Activated T-cell treated with anti-CD3 and anti-CD28 coated beads for 1 hour (primary cell): ENCODE data around the gene CAMTA1.
"Not testable (repeated sequence)": the region's sequence is repeated elsewhere in the genome, so short reads cannot be mapped to it uniquely, and the experiment has no call there.

Experiments used
- DNase-seq: peaks from one replicate; pipeline ENCODE4 v3.0.0-alpha.2; 2020; ENCODE audit warnings: low read depth

CAMTA1 gene, protein sequence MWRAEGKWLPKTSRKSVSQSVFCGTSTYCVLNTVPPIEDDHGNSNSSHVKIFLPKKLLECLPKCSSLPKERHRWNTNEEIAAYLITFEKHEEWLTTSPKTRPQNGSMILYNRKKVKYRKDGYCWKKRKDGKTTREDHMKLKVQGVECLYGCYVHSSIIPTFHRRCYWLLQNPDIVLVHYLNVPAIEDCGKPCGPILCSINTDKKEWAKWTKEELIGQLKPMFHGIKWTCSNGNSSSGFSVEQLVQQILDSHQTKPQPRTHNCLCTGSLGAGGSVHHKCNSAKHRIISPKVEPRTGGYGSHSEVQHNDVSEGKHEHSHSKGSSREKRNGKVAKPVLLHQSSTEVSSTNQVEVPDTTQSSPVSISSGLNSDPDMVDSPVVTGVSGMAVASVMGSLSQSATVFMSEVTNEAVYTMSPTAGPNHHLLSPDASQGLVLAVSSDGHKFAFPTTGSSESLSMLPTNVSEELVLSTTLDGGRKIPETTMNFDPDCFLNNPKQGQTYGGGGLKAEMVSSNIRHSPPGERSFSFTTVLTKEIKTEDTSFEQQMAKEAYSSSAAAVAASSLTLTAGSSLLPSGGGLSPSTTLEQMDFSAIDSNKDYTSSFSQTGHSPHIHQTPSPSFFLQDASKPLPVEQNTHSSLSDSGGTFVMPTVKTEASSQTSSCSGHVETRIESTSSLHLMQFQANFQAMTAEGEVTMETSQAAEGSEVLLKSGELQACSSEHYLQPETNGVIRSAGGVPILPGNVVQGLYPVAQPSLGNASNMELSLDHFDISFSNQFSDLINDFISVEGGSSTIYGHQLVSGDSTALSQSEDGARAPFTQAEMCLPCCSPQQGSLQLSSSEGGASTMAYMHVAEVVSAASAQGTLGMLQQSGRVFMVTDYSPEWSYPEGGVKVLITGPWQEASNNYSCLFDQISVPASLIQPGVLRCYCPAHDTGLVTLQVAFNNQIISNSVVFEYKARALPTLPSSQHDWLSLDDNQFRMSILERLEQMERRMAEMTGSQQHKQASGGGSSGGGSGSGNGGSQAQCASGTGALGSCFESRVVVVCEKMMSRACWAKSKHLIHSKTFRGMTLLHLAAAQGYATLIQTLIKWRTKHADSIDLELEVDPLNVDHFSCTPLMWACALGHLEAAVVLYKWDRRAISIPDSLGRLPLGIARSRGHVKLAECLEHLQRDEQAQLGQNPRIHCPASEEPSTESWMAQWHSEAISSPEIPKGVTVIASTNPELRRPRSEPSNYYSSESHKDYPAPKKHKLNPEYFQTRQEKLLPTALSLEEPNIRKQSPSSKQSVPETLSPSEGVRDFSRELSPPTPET (N-terminal part only)

DNA sequence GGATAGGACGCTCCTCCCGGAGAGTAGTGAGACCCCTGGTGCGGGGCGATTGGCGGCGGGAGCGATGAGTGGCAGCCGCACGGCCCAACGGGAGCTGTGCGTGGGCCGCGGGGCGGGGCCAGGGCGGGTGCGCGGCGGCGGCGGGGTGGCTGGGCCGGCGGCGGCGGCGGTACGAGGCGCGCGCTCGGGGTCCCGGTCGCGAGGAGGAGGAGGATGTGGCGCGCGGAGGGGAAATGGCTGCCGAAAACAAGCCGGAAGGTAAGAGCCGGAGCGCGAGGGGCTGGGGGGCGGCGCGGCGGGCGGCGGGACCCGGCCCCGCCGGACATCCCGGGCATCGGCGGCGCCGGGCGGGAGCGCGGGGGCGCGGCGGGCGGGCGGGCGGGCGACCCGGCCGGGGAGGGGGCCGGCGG, at the start of gene CAMTA1:
Gene CAMTA1, plus strand, starts transcription at position 137 of the 410 bp plus-strand sequence. Its CDS starts 77 bp downstream, at position 214.
- peak; percentile 97 for DNase-seq

DNA sequence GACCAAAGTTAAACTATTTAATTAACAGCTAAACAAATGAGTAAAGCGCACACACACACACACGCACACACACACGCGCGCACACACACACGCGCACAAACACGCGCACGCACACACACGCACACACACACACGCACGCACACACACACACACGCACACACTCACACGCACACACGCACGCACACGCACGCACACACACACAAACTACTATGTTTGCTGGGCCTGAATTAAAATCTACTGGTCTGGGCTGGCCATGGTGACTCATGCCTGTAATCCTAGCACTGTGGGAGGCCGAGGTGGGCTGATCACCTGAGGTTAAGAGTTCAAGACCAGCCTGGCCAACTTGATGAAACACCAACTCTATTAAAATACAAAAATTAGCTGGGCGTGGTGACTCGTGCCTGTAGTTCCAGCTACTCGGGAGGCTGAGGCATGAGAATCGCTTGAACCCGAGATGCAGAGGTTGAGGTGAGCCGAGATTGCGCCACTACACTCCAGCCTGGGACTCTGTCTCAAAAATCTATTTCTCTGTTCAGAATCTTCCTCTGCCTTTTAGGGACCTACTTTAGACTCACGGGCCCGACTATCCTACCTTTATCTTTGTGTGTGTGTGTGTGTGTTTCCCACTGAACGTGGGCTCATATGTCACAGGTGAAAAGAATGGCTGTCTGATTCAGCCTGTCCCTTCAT, 46.1 kb upstream of the CAMTA1 start:
- no peak for DNase-seq

DNA sequence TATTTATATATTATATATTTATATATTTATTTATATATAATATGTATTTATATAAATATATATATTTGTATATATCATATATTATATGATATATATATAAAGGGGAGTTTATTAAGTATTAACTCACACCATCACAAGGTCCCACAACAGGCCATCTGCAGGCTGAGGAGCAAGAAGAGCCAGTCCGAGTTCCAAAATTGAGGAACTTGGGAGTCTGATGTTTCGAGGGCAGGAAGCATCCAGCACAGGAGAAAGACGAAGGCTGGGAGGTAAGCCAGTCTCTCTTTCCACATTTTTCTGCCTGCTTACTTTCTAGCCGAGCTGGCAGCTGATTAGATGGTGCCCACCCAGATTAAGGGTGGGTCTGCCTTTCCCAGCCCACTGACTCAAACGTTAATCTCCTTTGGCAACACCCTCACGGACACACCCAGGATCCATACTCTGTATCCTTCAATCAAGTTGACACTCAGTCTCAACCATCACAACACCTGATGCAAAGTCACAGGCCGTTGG, 42.5 kb upstream of the CAMTA1 start:
- not testable (repeated sequence) for DNase-seq

DNA sequence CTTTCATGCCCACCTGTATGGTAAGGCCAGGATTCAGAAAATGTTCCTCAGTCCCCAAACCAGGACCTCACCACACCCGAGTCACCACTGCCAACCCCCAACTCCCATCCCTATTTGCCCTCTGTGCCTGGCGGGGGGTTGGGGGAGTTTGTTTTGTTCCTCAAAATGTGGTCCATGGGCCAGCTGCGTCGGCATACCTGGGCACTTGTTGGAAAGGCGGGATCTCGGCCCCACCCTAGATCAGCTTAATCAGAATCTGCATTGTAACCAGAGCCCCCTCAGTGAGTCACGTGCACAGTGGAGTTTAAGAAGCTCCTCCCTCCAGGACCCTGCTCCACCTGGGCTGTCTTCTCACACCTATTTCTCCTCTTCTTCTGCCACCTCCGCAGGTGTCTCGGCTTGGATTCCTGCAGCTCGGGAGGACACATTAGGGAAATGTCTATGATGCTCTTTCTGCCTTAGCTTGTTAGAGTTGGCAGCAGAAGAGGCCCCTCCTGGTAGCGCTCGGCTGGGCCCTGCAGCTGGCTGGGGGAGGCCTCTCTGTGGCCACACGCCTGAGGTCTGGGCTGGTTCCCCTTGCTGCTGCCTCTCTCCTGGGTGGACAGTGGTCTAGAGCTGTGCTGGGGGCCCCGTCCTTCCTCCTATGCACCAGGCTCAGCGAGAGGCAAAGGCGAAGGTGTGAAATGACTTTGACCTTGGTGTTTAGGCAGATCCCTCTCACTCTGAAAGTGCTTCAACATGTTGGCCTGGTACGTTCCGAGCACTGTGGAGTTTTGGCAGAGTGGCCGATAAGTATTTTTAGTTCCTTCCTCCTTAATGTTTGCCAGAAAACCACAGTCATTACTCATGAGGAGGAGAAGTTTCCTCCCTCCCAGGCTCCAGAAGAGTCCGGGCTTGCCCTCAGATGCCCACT, 41.8 kb upstream of the CAMTA1 start:
- DNase-seq, result no peak

DNA sequence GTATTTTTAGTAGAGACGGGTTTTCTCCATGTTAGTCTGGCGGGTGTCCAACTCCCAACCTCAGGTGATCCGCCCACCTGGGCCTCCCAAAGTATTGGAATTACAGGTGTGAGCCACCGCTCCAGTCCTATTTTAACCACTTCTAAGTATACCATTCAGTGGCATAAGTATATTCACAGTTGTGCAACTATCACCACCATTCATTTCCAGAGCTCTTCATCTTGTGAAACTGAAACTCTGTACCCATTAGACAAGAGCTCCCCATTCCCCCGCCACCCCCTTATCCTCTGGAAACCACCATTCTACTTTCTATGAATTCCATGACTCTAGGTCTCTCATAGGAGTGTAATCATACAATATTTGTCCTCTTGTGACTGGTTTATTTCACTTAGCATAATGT, 40.2 kb upstream of the CAMTA1 start:
- no peak for DNase-seq

DNA sequence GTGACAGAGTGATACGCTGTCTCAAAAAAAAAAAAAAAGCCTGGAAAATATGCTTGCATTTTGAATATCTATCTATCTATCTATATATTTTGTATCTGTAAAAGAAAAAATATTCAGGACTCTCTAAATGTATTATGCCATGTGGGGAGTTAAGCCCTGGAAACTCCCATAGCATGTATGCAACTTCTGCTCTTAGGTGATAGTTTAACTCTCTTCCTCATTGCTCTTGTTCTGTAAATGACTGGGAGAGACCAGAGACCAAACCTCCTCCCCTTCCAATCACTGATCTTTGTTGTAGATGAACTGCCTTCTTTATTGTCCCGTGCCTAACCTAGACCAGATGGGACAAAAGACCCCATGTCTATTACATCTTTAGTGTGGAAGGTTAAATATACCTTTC, 37.6 kb upstream of the CAMTA1 start:
- DNase-seq, result no peak

DNA sequence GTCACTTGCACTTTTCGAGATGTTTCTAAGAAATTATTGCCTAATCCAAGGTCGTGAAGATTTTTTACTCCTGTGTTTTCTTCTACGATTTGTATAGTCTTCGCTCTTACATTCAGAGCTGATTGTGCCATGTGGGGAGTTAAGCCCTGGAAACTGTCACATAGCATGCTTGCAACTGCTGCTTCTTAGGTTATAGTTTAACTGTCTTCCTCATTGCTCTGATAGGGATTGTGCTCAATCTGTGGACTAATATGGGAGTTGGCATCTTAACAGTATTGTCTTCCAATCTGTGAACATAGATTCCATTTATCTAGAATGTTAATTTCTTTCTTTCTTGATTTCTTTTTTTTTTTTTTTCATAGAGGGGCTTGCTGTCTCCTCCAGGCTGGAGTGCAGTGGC, 34.8 kb upstream of the CAMTA1 start:
- no peak for DNase-seq

DNA sequence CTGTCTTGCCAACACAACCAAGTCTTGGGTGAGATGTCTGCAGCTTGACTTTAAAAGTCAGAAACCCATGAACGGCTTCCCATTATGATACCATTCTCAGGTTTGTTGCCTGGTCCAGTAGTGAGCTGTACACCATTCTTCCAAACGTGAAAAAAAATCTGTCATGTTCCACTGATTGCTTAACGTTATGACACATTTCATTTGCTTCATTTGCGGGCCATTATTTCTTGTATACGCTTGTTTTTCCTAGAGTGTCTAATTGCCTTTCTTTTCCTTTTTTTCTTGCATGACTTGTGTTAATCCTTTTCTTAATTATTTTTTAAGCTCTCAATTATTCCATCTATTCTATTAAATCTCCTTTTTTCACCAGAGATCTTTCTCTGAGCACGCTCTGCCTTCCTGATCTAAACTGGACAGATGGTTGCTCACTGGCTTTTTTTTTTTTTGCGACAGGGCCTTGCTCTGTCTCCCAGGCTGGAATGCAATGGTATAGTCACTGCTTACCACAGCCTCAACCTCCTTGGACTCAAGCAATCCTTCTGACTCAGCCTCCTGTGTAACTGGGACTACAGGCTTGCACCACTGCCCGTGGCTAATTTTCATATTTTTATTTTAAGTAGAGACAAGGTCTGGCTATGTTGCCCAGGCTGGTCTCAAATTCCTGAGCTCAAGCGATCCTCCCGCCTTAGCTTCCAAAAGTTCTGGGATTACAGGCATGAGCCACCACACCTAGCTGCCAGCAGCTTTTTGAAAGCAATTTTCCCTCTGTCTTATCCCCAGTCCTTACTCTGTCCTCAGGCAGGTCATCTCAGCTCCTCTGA, 31.7 kb upstream of the CAMTA1 start:
- no peak for DNase-seq

DNA sequence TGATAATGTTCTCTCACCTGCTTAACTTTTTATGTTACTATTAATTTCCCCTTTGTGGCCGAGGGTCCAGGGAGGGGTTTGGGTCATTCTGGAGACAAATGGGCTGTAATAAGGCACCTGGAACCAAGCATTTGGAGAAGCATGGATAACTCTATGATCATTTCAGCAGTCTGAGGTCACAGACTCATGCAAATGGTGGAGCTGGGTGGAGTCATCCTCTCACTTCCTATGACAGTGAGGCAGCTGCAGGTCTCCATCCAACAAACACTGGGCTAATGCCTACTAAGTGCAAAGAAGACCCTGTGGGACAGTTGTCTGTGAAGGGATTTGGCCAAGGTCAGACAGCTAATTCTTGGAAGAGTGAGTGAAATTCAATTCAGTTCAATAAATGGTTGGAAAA, 28.8 kb upstream of the CAMTA1 start:
- no peak for DNase-seq

DNA sequence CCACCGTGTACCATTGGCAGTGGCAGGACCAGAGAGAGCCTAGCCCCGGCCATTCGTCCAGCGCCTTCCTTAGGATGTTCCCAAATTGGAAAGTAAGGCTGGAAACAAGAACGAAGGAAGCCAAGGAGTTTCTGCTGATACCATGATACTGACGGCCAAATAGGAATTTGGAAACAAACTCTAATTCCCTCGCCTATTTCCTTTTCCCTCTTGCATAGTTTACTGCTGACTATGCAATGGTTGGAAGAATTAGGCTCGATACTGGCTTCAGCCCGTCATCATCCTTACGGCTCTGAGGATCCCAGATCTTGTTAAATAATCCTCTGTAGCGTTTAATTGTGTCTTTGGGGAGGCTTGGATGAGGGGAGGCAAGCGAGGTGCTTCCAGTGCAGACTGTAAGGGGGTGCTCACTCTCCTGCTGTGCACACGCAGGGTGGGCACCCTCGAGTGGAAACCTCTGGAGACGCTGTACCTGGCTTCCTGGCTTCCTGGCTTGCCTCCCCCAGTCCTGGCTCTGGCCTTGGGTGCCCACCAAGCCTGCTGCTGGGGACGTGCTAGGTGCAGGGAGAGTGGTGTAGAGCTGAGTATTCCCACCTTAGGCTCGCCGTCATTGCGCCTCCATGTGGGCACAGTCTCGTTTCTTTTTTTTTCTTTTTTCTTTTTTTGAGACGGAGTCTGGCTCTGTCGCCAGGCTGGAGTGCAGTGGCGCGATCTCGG, 27.4 kb upstream of the CAMTA1 start:
- no peak for DNase-seq

DNA sequence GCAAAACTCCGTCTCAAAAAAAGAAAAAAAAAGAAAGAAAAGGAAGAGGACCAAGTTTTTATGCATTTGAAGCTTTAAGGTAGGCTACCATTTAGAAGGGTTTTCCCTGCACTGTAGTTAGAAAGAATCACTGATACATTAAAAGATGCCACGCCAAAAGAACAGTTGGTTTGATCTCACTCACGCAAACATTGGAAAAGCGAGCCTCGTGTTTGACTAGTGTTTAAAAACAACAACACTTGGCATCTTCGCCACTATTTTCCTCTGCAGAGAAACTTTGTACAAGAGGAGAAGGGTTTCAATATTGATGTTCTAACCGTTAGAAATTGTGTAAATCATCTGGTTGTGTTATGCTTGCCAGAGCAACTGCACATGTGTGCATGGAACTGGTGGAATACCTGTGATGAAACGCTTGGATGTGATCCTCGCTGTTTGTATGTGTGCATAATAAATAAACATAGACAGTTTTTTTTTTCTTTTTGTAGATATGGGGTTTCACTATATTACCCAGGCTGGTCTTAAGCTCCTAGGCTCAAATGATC, 24.0 kb upstream of the CAMTA1 start:
- no peak for DNase-seq

DNA sequence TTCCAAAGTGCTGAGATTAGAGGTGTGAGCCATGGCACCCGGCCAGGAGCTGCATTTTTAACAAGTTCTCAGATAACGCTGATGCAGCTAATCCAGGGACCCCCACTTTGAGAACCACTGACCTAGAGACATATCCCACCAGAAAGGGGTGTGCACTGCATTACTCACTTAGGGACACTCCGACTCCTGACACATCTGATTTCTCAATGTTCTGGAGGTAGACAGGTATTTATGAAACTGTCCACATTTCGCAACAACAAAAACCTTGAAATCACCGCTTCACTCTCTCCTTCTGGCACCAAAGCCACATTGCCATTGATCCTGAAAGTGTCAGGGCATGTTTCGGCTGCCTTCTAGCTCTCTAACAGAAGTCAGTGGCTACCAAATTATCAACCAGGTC, 23.2 kb upstream of the CAMTA1 start:
- no peak for DNase-seq

DNA sequence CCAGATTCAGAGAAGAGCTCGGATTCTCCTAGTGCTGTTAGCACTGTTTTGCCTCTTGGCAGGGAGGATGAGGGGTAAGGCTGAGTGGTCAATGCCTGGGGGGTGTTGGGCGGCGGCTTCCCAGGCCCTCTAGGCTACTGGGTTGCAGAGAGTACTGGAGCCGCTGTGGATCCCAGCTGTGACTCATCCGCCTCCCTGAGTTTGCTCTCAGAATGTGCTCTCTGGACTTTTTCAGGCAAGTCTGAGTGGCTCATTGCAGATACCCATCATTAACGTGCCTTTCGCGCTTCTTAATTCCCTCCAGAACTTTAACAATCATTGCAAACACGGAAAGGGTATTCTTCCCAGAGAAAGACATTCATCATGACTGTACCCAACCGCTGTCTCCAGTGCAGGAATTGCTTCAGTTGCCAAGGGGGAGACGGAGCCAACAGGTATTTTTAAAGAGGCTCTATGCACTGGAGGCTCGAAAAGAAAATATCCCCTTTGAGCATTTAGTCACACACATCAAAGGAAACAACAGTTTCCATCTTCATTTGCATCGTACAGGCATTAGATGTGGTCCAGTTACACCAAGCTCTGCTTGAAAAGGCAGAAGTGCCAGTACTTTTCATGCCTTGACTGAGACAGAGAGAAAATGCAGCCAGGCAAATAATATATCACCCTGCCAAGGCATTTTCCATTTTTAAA, 14.4 kb upstream of the CAMTA1 start:
- DNase-seq, result no peak

DNA sequence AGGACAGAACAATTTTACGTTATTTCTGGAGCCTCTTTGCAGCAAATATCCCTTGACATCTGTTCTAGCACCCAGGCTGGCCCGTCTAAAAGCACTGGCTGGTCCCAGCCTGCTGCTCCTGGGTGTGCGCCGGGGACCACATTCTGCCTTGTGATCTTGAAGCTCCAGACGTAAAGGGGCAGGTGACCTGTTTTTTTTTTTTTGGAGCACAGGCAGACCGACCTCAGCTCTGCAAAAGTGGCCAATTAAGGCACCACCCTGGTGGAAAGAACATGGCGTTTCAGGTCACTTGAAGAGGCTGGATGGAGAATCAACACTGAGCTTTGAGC, 13.8 kb upstream of the CAMTA1 start:
- DNase-seq, result no peak

DNA sequence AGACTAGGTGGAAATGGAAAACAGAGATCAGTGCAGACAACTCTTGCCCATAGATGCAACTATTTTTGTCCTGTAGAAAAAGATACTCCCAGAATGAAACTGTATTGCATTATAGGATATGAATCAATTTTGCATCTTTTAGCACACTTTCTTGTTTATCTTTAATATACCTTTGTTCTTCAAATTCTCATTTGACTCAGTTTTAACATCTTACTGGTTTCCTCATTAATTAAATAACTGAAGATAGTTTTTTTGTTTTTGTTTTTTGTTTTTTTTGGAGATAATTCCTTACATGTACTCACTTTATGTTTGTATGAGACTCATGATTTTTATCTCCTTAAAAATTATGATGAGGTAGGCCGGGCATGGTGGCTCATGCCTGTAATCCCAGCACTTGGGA, 10.9 kb upstream of the CAMTA1 start:
- no peak for DNase-seq

DNA sequence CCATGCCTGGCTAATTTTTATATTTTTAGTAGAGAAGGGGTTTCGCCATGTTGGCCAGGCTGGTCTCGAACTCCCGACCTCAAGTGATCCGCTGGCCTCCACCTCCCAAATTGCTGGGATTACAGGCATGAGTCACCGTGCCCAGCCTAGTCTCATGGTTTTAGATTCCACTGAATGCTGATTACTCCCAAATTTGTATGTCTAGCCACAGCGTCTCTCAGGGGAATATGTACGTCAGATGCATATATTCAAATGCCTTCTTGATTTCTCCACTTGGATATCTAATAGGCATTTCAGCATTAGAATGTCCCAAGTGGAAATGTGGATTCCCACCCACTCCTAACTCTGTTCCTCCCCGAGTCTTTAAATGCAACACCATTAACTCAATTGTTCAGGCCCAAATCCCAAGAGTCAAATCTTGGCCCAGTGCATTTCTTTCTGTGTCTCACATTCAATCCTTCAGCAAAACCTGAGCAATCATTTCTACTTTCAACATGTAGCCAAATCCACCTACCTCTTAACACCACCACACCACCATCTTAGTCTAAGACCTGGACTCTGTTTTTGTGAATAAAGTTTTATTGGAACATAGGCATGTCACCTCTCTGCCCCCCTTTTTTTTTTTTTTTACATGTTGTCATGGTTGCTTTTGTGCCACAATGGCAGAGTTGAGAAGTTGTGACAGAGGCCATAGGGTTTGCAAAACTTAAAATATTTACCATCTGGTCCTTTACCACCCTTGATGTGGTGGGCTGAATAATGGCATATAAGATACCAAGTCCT, 9.8 kb upstream of the CAMTA1 start:
- no peak for DNase-seq

DNA sequence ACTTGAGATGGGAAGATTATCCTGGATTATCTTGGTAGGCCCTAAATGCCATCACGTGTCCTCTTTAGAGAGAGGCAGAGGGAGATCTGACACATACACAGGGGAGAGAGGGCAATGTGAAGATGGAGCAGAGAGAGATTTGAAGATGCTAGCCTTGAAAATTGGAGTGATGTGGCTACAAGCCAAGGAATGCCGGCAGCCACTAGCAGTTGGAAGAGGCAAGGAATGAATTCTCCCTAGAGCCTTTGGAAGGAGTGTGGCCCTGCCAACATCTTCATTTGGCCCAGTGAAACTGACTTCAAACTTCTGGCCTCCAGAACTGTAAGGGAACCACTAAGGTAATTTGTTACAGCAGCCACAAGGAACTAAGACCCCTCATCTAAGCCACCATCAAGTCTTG, 8.9 kb upstream of the CAMTA1 start:
- DNase-seq, result no peak
